ENCODE results near the gene SPEM2.

SPEM2 gene

DNA sequence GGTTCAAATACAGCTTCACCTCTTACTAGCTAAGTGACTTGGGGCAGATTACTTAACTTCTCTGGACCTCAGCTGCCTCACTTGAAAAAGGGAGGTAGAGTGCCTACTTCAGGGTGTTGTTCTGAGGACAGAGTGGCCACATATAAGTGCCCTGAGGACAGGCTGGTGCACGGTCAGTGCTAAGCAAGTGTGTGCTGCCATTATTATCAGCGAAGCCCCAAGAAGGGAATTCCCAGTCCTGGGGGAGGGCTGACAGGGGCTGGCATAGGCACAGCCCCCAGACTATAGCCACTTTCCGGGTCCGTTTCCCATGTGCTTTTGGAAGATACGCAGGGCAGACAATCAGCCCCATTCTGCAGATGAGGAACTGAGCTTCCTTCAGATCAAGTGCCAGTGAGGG, 51.5 kb downstream of the SPEM2 start:
- H3K9me3 ChIP-seq = no peaks in the 10 kb centered on the region
- H3K27me3 ChIP-seq = no peaks in the 10 kb centered on the region
- no peaks in the 10 kb centered on the region for H3K36me3 ChIP-seq
- no peak for DNase-seq
- no peak overlapping the region for H3K4me3 ChIP-seq (ENCODE audit: low read depth, low read length)
- no peak for TF ChIP-seq CTCF (IDR thresholded peaks at IDR 0.05; ENCODE audit: low read depth, low read length)
- no peaks in the 10 kb centered on the region for H3K4me1 ChIP-seq
